Smooth muscle cell (in vitro differentiated cells): ENCODE measurements around the gene FUT3. TPM values are rescaled to one million over a fixed set of nuclear protein-coding genes. Genes with fewer than 3 reads are reported as not detected.

Source experiments
- DNase-seq: peaks from one replicate; lab custom pipeline; 2025; ENCODE audit not compliant: unreplicated experiment; lab: John Stamatoyannopoulos, UW
- H2AFZ ChIP-seq: fragments of 200-600 bp; sonication (generic); 2 replicates; pipeline ENCODE4 v1.6.0; 2016; ENCODE audit warnings: antibody characterized with exemption, low read depth, mild to moderate bottlenecking
- H3F3A ChIP-seq: fragments of 200-600 bp; sonication (generic); 2 replicates; pipeline ENCODE4 v1.6.0; 2017; ENCODE audit warnings: antibody characterized with exemption, low read depth
- H3K27ac ChIP-seq: fragments of 200-600 bp; sonication (generic); 2 replicates; pipeline ENCODE4 v1.5.1; 2016; ENCODE audit warnings: low read depth, mild to moderate bottlenecking
- H3K27me3 ChIP-seq: fragments of 200-600 bp; sonication (generic); 2 replicates; pipeline ENCODE4 v1.6.1; 2016; ENCODE audit warnings: low read depth, mild to moderate bottlenecking
- H3K36me3 ChIP-seq: fragments of 200-600 bp; sonication (generic); 2 replicates; pipeline ENCODE4 v1.5.1; 2016; ENCODE audit warnings: low read depth
- H3K4me1 ChIP-seq: fragments of 200-600 bp; sonication (generic); 2 replicates; pipeline ENCODE4 v1.5.1; 2016; ENCODE audit warnings: low read depth
- H3K4me2 ChIP-seq: fragments of 200-600 bp; sonication (generic); 2 replicates; pipeline ENCODE4 v1.6.0; 2016; ENCODE audit warnings: mild to moderate bottlenecking
- H3K4me3 ChIP-seq: fragments of 200-600 bp; sonication (generic); 2 replicates; pipeline ENCODE4 v1.5.1; 2016; ENCODE audit warnings: mild to moderate bottlenecking
- H3K79me2 ChIP-seq: fragments of 200-600 bp; sonication (generic); 2 replicates; pipeline ENCODE4 v1.6.0; 2016; ENCODE audit warnings: low read depth, mild to moderate bottlenecking
- H3K9ac ChIP-seq: fragments of 200-600 bp; sonication (generic); 2 replicates; pipeline ENCODE4 v1.6.0; 2016; ENCODE audit warnings: low read depth
- H3K9me3 ChIP-seq: fragments of 200-600 bp; sonication (generic); replicated peaks from 2 replicates; pipeline ENCODE4 v1.5.1; 2016; ENCODE audit warnings: low read depth
- H4K20me1 ChIP-seq: fragments of 200-600 bp; sonication (generic); 2 replicates; pipeline ENCODE4 v1.6.0; 2016; ENCODE audit warnings: low read depth
- WGBS: methylation state at CpG from one replicate; pipeline ENCODE4 v1.1.7; 2016; ENCODE audit warnings: low lambda C conversion rate; 5-methylcytosine and 5-hydroxymethylcytosine counted together
- polyA plus RNA-seq: library from polyadenylated mRNA; unstranded; fragments of >200 nt; fragmentation: Nextera tagmentation; extraction: Ambion mirVana; gene quantifications from 2 replicates; pipeline ENCODE4 v1.2.1, GENCODE V29; 2016
- total RNA-seq: library from RNA; depleted of rRNA; stranded (reverse); fragments of >200 nt; gene quantifications from 2 replicates; pipeline ENCODE4 v1.2.3, GENCODE V29; 2014
- TF ChIP-seq, protein P1 (sequence below): fragments of 200-600 bp; sonication (generic); IDR thresholded peaks from 2 replicates; pipeline ENCODE4 v1.5.1; 2017; ENCODE audit warnings: borderline replicate concordance, mild to moderate bottlenecking, antibody characterized with exemption; ENCODE audit not compliant: insufficient read depth, poor library complexity, severe bottlenecking

Gene FUT3
- total and polyA plus RNA-seq, 2 experiments from 2014 or later, result 0.24 to 0.58 TPM

DNA sequence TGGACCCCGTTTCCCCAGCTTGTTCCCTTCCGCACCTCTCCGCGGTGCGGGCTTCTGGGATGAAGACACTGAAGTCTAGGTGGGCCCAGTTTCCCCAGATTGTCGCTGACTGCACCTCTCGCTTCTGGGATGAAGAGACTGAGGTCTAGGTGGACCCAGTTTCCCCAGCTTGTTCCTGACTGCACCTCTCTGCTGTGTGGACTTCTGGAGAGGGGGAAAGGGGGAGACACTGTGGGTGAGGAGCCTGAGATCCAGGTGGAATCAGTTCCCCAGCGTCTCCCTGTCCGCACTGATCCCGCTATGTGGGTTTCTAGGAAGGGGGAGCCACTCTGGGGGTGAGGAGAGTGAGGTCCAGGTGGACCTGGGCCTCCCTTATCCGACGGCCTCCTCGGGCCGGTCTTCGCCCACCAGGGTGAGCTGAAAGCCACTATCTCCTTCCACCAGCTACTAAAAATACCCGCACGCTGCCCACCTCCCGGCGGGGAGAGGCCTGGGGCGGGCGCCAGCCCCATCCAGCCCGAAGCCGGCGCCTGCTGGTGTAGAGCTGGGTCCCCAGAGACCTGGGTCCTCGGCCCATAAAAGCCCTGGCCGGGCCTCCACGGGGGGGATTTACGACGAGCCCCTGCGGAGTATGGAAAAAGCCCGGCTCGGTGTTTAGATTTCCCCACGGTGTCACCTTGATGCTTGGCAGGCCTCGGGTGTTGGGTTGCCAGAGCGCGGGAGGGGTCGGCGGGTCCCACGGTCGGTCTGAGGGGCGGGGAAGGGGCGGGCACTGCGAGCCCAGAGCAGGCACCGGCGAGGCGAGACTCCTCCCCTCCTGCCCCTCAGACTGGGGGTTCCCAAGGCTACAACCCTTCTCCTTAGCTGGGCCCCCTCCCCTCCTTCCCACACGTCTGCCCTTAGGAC, 22.3 kb downstream of the FUT3 start:
- DNase-seq, result peak; percentile 68
- H3K9ac ChIP-seq, result peak overlapping the region; percentile 85
- TF ChIP-seq, protein P1, sequence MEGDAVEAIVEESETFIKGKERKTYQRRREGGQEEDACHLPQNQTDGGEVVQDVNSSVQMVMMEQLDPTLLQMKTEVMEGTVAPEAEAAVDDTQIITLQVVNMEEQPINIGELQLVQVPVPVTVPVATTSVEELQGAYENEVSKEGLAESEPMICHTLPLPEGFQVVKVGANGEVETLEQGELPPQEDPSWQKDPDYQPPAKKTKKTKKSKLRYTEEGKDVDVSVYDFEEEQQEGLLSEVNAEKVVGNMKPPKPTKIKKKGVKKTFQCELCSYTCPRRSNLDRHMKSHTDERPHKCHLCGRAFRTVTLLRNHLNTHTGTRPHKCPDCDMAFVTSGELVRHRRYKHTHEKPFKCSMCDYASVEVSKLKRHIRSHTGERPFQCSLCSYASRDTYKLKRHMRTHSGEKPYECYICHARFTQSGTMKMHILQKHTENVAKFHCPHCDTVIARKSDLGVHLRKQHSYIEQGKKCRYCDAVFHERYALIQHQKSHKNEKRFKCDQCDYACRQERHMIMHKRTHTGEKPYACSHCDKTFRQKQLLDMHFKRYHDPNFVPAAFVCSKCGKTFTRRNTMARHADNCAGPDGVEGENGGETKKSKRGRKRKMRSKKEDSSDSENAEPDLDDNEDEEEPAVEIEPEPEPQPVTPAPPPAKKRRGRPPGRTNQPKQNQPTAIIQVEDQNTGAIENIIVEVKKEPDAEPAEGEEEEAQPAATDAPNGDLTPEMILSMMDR, result no peak
- no peaks in the 10 kb centered on the region for H3K36me3 ChIP-seq
- peak overlapping the region; percentile 84 for H3K4me2 ChIP-seq
- H3K9me3 ChIP-seq, result no peaks in the 10 kb centered on the region
- no peaks in the 10 kb centered on the region for H3K79me2 ChIP-seq
- WGBS, result 4% methylated on average over 34 of the region's 47 CpGs
- H4K20me1 ChIP-seq, result no peaks in the 10 kb centered on the region
- H3K4me1 ChIP-seq, result no peaks in the 10 kb centered on the region
- H2AFZ ChIP-seq, result no peak overlapping the region
- H3K27ac ChIP-seq, result peak overlapping the region; percentile 93
- H3F3A ChIP-seq, result no peaks in the 10 kb centered on the region
- H3K27me3 ChIP-seq, result no peaks in the 10 kb centered on the region
- H3K4me3 ChIP-seq, result peak overlapping the region; percentile 53

DNA sequence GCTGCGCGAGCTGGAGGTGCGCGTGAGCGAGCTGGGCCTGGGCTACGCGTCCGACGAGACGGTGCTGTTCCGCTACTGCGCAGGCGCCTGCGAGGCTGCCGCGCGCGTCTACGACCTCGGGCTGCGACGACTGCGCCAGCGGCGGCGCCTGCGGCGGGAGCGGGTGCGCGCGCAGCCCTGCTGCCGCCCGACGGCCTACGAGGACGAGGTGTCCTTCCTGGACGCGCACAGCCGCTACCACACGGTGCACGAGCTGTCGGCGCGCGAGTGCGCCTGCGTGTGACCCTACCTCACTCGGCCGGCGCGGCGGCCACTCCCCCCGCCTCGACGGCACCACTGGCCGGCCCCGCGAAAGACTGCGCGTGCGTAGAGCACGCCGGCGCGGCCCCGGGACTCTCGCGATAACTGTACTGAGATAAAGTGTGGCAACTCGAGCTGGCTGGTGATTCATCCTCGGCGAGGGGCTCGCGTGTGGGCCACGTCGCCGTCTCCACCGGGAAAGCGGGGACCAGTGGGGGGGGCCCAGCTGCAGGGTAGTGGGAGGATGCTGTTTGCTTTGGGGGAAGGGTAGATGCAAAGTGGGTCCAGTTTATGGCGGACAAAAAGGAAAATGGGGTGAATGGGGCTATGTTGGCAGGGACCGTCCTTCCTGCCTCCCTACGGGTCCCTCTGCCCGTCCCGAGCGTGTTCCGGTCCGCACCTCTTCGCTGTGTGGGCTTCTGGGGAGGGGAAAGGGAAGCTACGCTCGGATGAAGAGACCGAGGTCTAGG, 23.2 kb downstream of the FUT3 start:
- H4K20me1 ChIP-seq, result no peaks in the 10 kb centered on the region
- H3K9me3 ChIP-seq, result no peaks in the 10 kb centered on the region
- 3% methylated on average over 79 of the region's 91 CpGs for WGBS
- peak; percentile 94 for DNase-seq
- H3K79me2 ChIP-seq, result no peaks in the 10 kb centered on the region
- H3K27ac ChIP-seq, result peak overlapping the region; percentile 93
- H3K27me3 ChIP-seq, result no peaks in the 10 kb centered on the region
- no peak overlapping the region for H2AFZ ChIP-seq
- peak overlapping the region; percentile 85 for H3K9ac ChIP-seq
- TF ChIP-seq, protein P1, result no peak
- peak overlapping the region; percentile 53 for H3K4me3 ChIP-seq
- no peaks in the 10 kb centered on the region for H3K36me3 ChIP-seq
- no peaks in the 10 kb centered on the region for H3F3A ChIP-seq
- peak overlapping the region; percentile 84 for H3K4me2 ChIP-seq
- no peaks in the 10 kb centered on the region for H3K4me1 ChIP-seq

DNA sequence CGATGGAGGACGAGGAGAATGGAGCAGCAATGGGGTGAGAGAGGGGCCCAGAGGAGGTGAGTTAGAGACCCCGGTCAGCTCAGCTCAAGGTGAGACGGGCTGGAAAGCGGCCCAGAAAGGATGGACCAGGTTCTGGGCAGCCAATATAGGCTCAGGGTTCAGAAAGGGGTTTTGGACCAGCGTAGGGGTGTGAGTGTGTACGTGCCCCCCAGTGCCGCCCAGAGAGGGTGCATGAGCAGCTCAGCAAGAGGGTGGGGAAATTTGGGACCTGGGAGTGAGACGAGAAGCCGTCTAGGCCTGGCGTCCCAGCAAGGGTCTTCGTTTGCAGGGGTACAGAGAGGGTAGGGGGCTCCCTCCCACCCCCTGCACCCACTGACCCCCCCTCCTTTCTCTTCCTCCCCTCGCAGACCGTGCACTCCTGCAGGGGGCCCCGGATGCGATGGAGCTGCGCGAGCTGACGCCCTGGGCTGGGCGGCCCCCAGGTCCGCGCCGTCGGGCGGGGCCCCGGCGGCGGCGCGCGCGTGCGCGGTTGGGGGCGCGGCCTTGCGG, 23.8 kb downstream of the FUT3 start:
- TF ChIP-seq, protein P1, result no peak
- 31% methylated on average over 22 of the region's 37 CpGs for WGBS
- DNase-seq, result no peak
- Histone ChIP-seq H3K27me3 (no peaks in the 10 kb centered on the region), H2AFZ (no peak overlapping the region), H4K20me1 (no peaks in the 10 kb centered on the region), H3K9ac (no peak overlapping the region), H3K4me2 (peak overlapping the region; percentile 73), H3K4me1 (no peaks in the 10 kb centered on the region), H3K27ac (no peak overlapping the region), H3K36me3 (no peaks in the 10 kb centered on the region), H3K79me2 (no peaks in the 10 kb centered on the region), H3K9me3 (no peaks in the 10 kb centered on the region), H3F3A (no peaks in the 10 kb centered on the region), H3K4me3 (peak overlapping the region; percentile 53)
